NCI-H774 (cell line): ENCODE results near the gene IGFBP5.

ENCODE experiments used
- DNase-seq: peaks from one replicate; lab custom pipeline; 2025; lab: John Stamatoyannopoulos, UW

The IGFBP5 gene

DNA sequence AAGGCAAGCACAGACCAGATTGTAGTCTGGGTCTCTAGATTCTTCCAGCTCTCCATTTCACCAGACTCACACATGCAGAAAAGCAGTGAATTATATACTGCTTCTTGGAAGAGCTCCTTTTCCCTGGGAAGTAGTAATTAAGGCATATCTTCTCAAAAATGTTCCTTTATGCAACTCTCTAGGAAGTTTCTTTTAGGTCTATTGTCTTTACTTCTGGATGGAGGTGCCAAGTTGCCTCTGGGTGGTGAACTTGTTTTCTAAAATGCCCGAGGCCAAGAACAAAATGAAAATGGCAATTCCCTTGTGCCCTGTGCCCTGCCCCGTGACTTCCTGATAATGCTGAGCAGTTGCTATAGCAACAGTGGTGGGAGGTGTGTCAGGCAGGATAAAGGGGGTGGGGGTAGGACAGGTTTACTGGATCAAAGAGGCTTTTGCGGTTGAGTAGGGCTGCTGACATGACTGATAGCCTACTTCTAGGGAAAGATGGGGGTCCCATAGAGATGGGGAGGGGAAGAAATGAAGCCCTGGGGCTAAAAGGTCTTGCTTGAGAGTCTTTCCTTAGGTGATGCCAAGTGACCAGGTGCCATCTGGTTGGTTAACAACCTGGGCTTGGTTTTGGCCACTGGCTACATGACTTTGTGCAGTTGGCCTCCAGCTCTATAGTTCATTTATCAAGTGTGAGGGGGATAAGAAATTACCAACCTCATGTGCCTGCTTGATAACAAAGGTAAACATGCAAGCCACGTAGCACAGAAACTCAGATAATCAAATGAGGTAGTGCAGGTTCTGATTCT, 50.3 kb downstream of the IGFBP5 start:
- DNase-seq = no peak

DNA sequence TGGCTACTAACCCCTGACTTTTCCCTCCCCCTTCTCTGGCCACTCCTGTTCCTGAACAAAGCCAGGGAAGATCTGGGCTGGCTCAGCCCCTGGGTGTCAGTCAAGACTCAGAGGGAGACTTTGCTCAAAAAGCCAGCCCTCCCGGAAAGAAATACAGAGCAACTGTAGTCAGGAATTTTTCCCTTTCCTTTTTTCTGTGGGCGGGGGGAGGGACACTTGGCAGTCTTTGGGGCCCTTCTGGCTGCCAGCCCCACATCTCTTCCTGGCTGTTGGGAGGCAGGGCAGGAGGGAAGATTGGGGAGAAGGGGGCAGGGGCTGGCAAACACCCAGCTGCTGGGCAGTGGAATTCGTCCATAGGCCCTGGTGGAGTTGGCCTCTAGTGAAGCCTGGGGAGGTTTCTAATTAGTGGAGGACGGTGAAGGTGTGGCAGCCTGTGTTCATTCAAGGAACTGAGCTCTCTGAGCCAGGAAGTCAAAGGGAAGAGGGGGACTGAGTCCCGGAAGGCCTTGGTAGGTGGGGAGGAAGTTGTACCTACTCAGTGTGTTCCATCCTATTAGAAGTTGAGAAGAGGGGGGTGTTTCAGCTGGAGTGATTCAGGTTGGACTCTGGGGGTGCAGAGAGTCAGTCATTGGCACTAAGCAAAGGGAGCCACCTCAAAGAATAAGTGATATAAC, 51.2 kb downstream of the IGFBP5 start:
- no peak for DNase-seq

DNA sequence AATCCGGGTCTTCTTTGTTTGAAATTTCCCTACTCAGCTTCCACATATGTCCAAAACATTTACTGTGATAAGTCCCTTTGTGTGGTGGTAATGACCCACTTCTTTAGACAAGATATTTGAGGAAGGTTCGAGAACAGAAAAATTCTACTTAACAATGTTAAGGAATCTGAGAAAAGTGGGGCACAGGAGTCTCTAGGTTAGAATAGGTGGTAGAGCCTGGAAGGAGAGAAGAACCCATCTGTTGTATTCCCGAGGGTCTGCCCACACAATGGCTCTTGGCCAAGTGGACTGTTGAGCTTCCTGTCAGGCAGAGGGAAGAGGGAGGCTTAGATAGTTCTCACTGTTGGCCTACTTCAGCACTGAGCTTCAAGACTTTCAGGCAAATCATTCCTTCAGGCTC, 57.9 kb downstream of the IGFBP5 start:
- DNase-seq = no peak

GRCh38 chr2:216636551-216637450, 58.5 kb downstream of the IGFBP5 start:
- no peak for DNase-seq

GRCh38 chr2:216635701-216636550, 59.4 kb downstream of the IGFBP5 start:
- DNase-seq = no peak

DNA sequence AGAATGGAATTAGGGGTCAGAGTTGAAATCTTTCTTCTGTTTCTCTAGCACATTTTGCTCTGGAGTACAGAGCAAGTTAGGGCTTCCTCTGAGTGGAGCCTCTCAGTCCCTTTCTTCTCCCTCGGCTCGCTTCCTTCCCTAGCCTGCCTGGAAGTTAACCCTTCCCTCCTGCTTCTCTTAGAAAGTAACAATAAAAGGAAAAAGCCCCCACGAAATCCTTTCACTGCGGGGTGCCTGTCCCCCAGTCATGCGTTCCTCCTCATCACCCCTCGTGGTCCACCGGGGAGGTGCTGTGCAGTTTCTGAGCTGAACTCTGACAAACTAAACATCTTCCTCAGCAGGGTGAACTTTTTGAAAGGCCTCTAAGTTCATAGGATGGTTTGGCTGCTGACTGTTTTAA, 60.2 kb downstream of the IGFBP5 start:
- DNase-seq = no peak

DNA sequence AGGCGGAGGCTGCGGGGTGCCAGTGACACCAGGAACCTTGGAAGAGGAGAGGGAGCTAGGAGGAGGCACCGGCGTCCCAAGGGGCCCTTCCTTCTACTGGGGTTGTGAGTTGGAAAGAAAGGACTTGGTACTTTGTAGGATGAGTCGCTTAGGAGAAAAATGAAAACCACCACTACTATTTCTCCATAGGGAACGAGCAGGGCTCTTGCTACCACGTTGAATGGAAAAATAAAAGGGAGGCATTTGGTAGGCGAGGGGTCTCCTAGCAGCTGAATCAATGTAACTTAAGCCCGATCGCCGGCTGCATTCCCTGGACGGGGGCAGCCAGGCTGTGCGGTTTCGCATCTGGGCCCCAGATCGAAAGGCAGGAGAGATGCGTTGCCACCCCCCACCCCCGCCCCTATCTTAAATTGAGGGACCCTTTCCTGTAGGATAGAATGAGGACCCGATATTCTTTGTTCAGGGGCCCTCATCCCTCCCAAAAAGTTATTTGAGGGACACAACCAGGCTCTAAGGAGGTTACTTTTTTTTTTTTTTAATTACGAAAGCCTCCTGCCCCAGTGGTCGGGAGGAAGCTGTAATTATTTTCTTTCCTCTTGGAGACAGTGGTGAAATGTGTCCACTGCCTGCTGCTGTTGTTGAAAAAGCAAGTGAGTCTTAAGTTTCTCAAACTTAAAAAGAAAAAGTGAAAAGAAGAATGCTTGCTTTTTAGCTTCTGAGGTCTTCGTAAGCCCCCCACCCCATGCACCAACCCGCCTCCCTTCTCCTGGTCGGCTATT, 60.8 kb downstream of the IGFBP5 start:
- no peak for DNase-seq

GRCh38 chr2:216633616-216634369, 61.6 kb downstream of the IGFBP5 start:
- DNase-seq = no peak

DNA sequence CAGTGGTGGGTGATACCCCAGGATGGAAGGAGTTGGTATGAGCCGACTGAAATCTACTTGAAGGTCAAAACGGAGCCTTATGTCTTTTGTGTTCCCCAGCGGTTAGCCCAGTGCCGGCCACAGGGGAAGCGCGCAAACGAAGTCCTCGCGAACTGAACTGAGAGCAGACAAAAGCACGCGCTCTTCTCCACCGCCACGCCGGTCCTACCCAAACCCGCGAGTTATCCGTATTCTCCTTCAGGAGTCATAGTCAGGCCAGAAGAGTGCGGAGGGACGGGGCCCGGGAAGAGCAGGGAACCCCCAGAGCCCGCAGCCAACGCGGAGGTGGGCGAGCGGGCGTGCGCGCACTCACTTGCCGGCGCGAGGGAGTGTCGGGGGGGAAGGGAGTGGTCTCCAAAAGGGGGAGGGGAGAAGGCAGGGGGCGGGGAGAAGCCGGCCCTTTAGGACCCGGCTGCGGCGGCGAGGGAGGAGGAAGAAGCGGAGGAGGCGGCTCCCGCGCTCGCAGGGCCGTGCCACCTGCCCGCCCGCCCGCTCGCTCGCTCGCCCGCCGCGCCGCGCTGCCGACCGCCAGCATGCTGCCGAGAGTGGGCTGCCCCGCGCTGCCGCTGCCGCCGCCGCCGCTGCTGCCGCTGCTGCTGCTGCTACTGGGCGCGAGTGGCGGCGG, 62.3 kb downstream of the IGFBP5 start, which contains the start of gene IGFBP2:
Gene IGFBP2, plus strand, starts transcription at position 469 of the 664 bp plus-strand sequence. Its CDS starts 104 bp downstream, at position 573.
- DNase-seq = peak; percentile 44

DNA sequence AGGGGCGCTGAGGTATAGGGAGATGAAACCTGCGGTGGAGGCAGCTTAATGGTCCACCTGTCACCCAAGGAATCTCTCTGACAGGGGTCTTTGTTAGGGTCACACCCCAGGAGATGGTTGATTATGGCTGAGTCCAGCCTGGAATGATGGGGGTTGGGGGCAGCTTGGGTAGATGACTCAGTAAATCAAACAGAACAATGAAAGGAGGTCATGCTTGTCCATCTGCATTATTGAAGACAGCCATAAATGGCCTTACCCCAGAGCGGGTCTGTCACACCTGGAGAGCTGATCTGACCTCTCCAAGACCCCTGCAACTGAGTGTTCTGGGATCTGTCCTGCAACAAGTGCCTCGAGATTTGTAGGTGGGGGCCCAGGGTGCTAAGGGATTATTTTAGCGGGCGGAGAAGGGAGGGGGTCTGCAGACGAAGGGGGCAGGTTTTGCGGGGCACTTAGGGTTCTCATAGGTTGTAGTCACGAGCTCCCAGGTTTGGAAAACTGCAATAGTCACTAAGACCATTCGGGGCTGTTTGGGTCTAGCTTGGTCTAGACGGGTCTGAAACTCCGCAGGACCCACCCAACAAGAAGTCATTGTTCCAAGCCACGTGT, 62.9 kb downstream of the IGFBP5 start:
- DNase-seq = no peak

DNA sequence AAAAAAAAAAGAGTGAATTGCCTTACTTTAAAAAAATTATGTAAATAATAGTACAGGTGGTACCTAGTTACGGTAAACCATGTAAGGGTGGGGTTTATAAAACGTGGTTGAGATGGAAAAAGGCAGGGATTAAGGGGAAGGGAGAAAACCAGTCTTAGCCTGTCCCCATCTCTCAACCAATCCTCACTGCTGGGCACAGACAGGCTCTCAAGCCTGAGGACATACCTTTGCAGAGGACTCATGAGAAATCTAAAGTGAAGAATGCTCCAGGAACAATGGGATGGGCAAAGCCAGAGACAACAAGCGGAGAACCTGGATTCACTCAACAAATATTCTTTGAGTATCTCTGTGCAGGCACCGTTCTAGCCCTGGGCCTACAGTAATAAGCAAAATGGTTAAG, 65.6 kb downstream of the IGFBP5 start:
- DNase-seq = no peak

DNA sequence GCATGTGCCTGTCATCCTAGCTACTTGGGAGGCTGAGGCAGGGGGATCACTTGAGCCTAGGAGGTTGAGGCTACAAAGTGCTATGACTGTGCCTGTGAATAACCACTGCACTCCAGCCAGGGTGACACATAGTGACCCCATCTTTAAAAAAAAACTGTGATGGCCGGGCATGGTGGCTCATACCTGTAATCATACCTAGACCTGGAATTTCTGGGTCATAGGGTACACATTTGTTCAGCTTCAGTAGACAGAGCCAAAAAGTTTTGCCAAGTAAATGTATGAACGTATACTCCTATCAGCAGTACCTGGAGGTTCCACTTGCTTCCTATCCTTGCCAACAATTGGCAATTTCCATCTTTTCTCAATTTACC, 68.5 kb downstream of the IGFBP5 start:
- DNase-seq = no peak

DNA sequence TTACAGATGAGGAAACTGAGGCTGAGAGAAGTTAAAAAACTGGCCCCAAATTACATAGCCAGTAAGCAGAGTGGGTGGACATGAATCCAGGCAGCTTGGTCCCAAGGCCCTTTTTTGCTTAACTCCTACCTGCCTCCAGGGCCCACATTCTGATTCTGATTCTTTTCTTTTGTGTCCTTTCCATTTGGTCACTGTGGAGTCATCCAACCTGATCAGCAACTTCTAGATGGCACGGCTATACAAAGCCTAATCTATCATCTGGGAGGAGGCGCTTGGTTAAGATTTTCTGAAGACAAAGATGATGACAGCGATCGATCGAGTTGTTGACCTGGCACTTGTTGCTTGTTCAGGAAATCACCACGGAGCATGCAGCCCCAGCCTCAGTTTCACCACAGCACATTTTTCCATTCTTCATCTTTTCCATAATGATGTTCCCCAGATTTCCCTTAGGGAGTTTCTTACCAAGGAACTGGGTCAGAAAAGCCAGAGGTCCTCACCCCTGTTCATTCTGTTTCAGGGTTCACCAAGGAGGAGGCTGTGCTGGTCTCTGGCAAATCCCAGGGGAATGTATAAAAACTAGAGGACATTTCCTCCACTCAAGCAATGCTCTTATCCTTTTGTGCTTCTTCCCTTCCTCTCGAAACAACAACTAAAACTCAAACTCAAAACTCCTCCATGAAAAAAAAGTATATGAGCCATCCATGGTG, 69.0 kb downstream of the IGFBP5 start:
- DNase-seq = no peak

DNA sequence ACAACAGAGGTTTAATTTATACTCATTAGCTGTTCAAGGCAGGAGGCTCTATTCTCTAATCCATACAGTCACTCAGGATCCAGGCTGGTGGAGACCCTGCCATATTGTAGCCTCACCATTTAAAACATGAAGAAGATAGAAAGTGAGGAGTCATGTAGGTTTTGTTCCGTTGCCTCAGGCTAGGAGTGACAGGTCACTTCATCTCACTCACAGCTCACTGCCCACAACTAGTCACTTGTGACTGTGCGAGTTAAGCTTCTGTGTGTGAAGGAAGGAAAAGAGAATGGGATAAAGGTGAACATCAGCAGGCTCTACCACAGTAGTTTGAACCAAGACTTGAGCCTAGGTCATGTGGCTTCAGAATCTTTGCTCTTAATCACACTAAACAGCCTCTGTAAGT, 71.1 kb downstream of the IGFBP5 start:
- DNase-seq = no peak

DNA sequence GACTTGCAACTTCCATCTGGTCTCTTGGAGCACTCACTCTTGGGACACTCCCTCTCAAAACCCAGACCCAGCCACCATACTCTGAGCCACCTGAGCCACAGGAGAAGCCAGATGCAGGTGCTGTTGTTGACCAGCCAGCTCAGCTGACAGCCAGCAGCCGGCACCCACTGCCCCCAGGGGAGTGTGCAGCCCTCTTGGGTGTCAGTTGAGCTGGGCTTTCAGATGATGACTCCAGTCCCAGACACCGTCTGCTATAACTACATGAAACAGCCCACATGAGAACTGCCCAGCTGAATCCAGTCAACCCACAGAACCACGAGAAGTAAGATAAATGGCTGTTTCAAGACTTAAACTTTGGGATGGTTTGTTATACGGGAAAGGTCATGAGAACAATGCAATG, 72.8 kb downstream of the IGFBP5 start:
- DNase-seq = no peak
